HCT116 (cell line): ENCODE measurements around the gene KRT85. TPM values are rescaled to one million over a fixed set of nuclear protein-coding genes. Genes with fewer than 3 reads are reported as not detected.

Experiments
- ATAC-seq: fragments of 200-7000 bp; cut with Tn5 transposase; 2 replicates; pipeline ENCODE4 v1.9.1; 2020; ENCODE audit warnings: mild to moderate bottlenecking, moderate library complexity
- BruUV-seq: library from RNA; stranded (reverse); fragments of 400-500 nt; replicated peaks from 2 replicates; lab custom pipeline; 2021; lab: Mats Ljungman, UMichigan
- CTCF ChIA-PET: fragments of 300-600 bp; sonication (Branson Sonifier 250); formaldehyde crosslinking; loops from one replicate; lab custom pipeline; 2021; ENCODE audit warnings: antibody characterized with exemption; lab: Charles Lee
- POLR2A ChIA-PET: fragments of 300-600, 350-600 bp; sonication (Branson Sonifier 250); formaldehyde crosslinking; loops from one replicate; lab custom pipeline; 2021; ENCODE audit warnings: antibody characterized with exemption; lab: Charles Lee
- RAD21 ChIA-PET, 2 experiments: fragments of 300-600 bp; sonication (Branson Sonifier 250); formaldehyde crosslinking; loops; one replicate each; lab custom pipeline; 2023; ENCODE audit warnings: low total read pairs in 2 of 2; ENCODE audit not compliant: uncharacterized antibody in 2 of 2, unreplicated experiment in 2 of 2, low non-redundant PET in 1 of 2; lab: Charles Lee
- DNase-seq: peaks from one replicate; pipeline ENCODE4 v3.0.0-alpha.2; 2010; ENCODE audit warnings: low read depth, low spot score
- H2AFZ ChIP-seq: fragments of 200-600 bp; shearing (Covaris generic), sonication (generic); 2 replicates; pipeline ENCODE4 v1.6.1; 2017; ENCODE audit warnings: low read depth, mixed run types, mixed read lengths, antibody characterized with exemption, low read length; ENCODE audit not compliant: poor library complexity, severe bottlenecking
- H3K27ac ChIP-seq: 2 replicates; pipeline ENCODE4 v1.5.1; 2012; ENCODE audit warnings: low read depth, low read length
- H3K27me3 ChIP-seq: fragments of 200-600 bp; sonication (generic); 2 replicates; pipeline ENCODE4 v1.6.1; 2016; ENCODE audit warnings: mixed run types, low read length, mixed read lengths; ENCODE audit not compliant: insufficient read depth
- H3K36me3 ChIP-seq, 2 experiments: fragments of 200-500 bp in 1 of 2; fragments of 200-600 bp in 1 of 2; sonication (Bioruptor generic) in 1 of 2; sonication (generic) in 1 of 2; 2 replicates each; pipeline versions ENCODE4 v1.5.1 to v1.6.1; 2014 to 2016; ENCODE audit warnings: low read length in 2 of 2, inconsistent platforms in 1 of 2, mixed read lengths in 1 of 2, mixed run types in 1 of 2; ENCODE audit not compliant: insufficient read depth in 2 of 2, control insufficient read depth in 1 of 2
- H3K4me1 ChIP-seq, 2 experiments: fragments of 200-600 bp in 1 of 2; sonication (generic) in 1 of 2; 2 replicates each; pipeline versions ENCODE4 v1.5.1 to v1.6.1; 2012 to 2017; ENCODE audit warnings: low read length in 2 of 2, inconsistent platforms in 1 of 2, mild to moderate bottlenecking in 1 of 2, mixed read lengths in 1 of 2, mixed run types in 1 of 2, moderate library complexity in 1 of 2; ENCODE audit not compliant: insufficient read depth in 2 of 2, control insufficient read depth in 1 of 2
- H3K4me2 ChIP-seq: fragments of 200-600 bp; sonication (generic); 2 replicates; pipeline ENCODE4 v1.6.1; 2017; ENCODE audit warnings: mixed run types, low read length, mixed read lengths
- H3K4me3 ChIP-seq, 2 experiments: fragments of 200-600 bp in 1 of 2; sonication (generic) in 1 of 2; replicated peaks in 1 of 2; 2 replicates each; pipeline ENCODE4 v1.5.1; 2011 to 2016; ENCODE audit warnings: low read length in 2 of 2, control low read depth in 1 of 2, low read depth in 1 of 2, mild to moderate bottlenecking in 1 of 2, mixed read lengths in 1 of 2, mixed run types in 1 of 2
- H3K79me2 ChIP-seq: fragments of 200-600 bp; sonication (generic); 2 replicates; pipeline ENCODE4 v1.6.1; 2017; ENCODE audit warnings: mild to moderate bottlenecking, mixed run types, low read length, moderate library complexity, mixed read lengths; ENCODE audit not compliant: insufficient read depth
- H3K9ac ChIP-seq: fragments of 200-600 bp; sonication (generic); 2 replicates; pipeline ENCODE4 v1.6.1; 2016; ENCODE audit warnings: low read length, mixed read lengths
- H3K9me2 ChIP-seq: fragments of 200-600 bp; sonication (generic), shearing (Covaris generic); 2 replicates; pipeline ENCODE4 v1.6.1; 2017; ENCODE audit warnings: mixed run types, mild to moderate bottlenecking, moderate library complexity; ENCODE audit not compliant: insufficient read depth
- H3K9me3 ChIP-seq, 2 experiments: fragments of 200-500 bp in 1 of 2; fragments of 200-600 bp in 1 of 2; sonication (Bioruptor generic) in 1 of 2; sonication (generic) in 1 of 2; 2 replicates each; pipeline ENCODE4 v1.6.1; 2014 to 2017; ENCODE audit warnings: low read length in 2 of 2, mixed read lengths in 2 of 2, inconsistent platforms in 1 of 2, low read depth in 1 of 2, mild to moderate bottlenecking in 1 of 2, mixed run types in 1 of 2, moderate library complexity in 1 of 2; ENCODE audit not compliant: control insufficient read depth in 1 of 2, insufficient read depth in 1 of 2
- H4K20me1 ChIP-seq: fragments of 200-600 bp; sonication (generic), shearing (Covaris generic); 2 replicates; pipeline ENCODE4 v1.6.1; 2017; ENCODE audit warnings: mixed run types, mild to moderate bottlenecking, moderate library complexity; ENCODE audit not compliant: insufficient read depth
- ATF3 ChIP-seq: IDR thresholded peaks from 2 replicates; pipeline ENCODE4 v1.6.1; 2012
- CBX3 ChIP-seq: IDR thresholded peaks from 2 replicates; pipeline ENCODE4 v1.6.1; 2012; ENCODE audit warnings: low read depth
- CEBPB ChIP-seq: IDR thresholded peaks from 2 replicates; pipeline ENCODE4 v1.6.1; 2012; ENCODE audit warnings: low read depth
- CTCF ChIP-seq, 3 experiments: fragments of 200-600 bp in 1 of 3; sonication (generic) in 1 of 3; IDR thresholded peaks in 2 of 3; conservative IDR thresholded peaks in 1 of 3; 2 replicates each; pipeline ENCODE4 v1.5.1; 2012 to 2017; ENCODE audit warnings: low read depth in 2 of 3, low read length in 2 of 3, antibody characterized with exemption in 1 of 3, borderline replicate concordance in 1 of 3, control low read depth in 1 of 3, mild to moderate bottlenecking in 1 of 3, mixed read lengths in 1 of 3, mixed run types in 1 of 3, moderate library complexity in 1 of 3; ENCODE audit not compliant: insufficient read depth in 1 of 3
- EGR1 ChIP-seq: IDR thresholded peaks from 2 replicates; pipeline ENCODE4 v1.6.1; 2012; ENCODE audit warnings: low read depth
- ELF1 ChIP-seq: IDR thresholded peaks from 2 replicates; pipeline ENCODE4 v1.6.1; 2012; ENCODE audit warnings: low read depth, borderline replicate concordance
- EZH2 ChIP-seq: fragments of 200-600 bp; sonication (generic); IDR thresholded peaks from 2 replicates; pipeline ENCODE4 v1.6.1; 2017; ENCODE audit warnings: antibody characterized with exemption, mixed run types
- EZH2phosphoT487 ChIP-seq: fragments of 200-600 bp; IDR thresholded peaks from 2 replicates; pipeline ENCODE4 v1.6.1; 2018; ENCODE audit warnings: antibody characterized with exemption, borderline replicate concordance
- FOSL1 ChIP-seq: IDR thresholded peaks from 2 replicates; pipeline ENCODE4 v1.6.1; 2012; ENCODE audit warnings: low read depth
- MAX ChIP-seq: IDR thresholded peaks from 2 replicates; pipeline ENCODE4 v1.6.1; 2012
- POLR2A ChIP-seq: IDR thresholded peaks from 2 replicates; pipeline ENCODE4 v1.7.0; 2011; ENCODE audit warnings: borderline replicate concordance; ENCODE audit not compliant: insufficient read depth, insufficient read length; ENCODE audit errors: extremely low read depth
- POLR2AphosphoS5 ChIP-seq: IDR thresholded peaks from 2 replicates; pipeline ENCODE4 v1.6.1; 2011; ENCODE audit warnings: mild to moderate bottlenecking, low read depth, low read length, moderate library complexity
- RAD21 ChIP-seq: IDR thresholded peaks from 2 replicates; pipeline ENCODE4 v1.6.1; 2012; ENCODE audit warnings: low read depth, mild to moderate bottlenecking
- REST ChIP-seq: IDR thresholded peaks from 2 replicates; pipeline ENCODE4 v1.6.1; 2012; ENCODE audit warnings: low read depth
- SP1 ChIP-seq: IDR thresholded peaks from 2 replicates; pipeline ENCODE4 v1.6.1; 2012; ENCODE audit warnings: low read depth
- SRF ChIP-seq: IDR thresholded peaks from 2 replicates; pipeline ENCODE4 v1.6.1; 2012; ENCODE audit warnings: low read depth
- TCF7L2 ChIP-seq: IDR thresholded peaks from 2 replicates; pipeline ENCODE4 v1.7.0; 2011; ENCODE audit warnings: borderline replicate concordance, inconsistent platforms; ENCODE audit not compliant: insufficient read depth, insufficient read length; ENCODE audit errors: extremely low read depth
- ZBTB33 ChIP-seq: IDR thresholded peaks from 2 replicates; pipeline ENCODE4 v1.6.1; 2011; ENCODE audit warnings: mild to moderate bottlenecking, low read length, moderate library complexity; ENCODE audit not compliant: insufficient replicate concordance; ENCODE audit errors: extremely low read depth
- ZFX ChIP-seq: fragments of 450-650 bp; IDR thresholded peaks from 2 replicates; pipeline ENCODE4 v1.6.1; 2017
- intact Hi-C: fragments of 100-400 bp; cut with micrococcal nuclease; formaldehyde crosslinking; loops from 2 replicates; pipeline ENCODE4 v1.10.0; 2022
- total RNA-seq: library from RNA; stranded (reverse); gene quantifications from one replicate; pipeline ENCODE4 v1.2.1, GENCODE V29; 2021; ENCODE audit not compliant: unreplicated experiment

Gene KRT85
- total RNA-seq, 1 experiment from 2014 or later = not detected

GRCh38 chr12:52347551-52348510 lies 19.4 kb downstream of the KRT85 start:
- ChIA-PET CTCF (interaction anchor here (0.8 to 1.7 kb wide), 3 partner anchors 14 to 69 kb away, joined by 3 to 4 read pairs (median 3); no protein-coding TSS in a partner anchor), RAD21 (no interaction called here)

More at GRCh38 chr12:52347551-52348510, 19.4 kb downstream of the KRT85 start:
- Histone ChIP-seq H3K79me2 (no peaks in the 10 kb centered on the region), H3K9me3 (no peaks in the 10 kb centered on the region), H3K4me2 (no peak overlapping the region), H3K4me3 (no peak overlapping the region), H3K36me3 (no peaks in the 10 kb centered on the region), H3K27ac (no peak overlapping the region), H3K4me1 (peaks cover 14 to 29% of the 10 kb centered on the region in 2 experiments), H3K27me3 (no peaks in the 10 kb centered on the region), H4K20me1 (no peaks in the 10 kb centered on the region), H3K9ac (no peak overlapping the region), H2AFZ (no peak overlapping the region), H3K9me2 (no peaks in the 10 kb centered on the region)
- intact Hi-C loops = no loop called here
- POLR2A ChIA-PET = no interaction called here
- ATAC-seq (no peak), DNase-seq (no peak)
- TF ChIP-seq TCF7L2 (no peak), SP1 (no peak), ELF1 (no peak), MAX (no peak), FOSL1 (no peak), CBX3 (no peak), RAD21 (no peak), ATF3 (no peak), POLR2AphosphoS5 (no peak), CEBPB (no peak), CTCF (IDR thresholded peaks at IDR 0.05 in 2 of 3, conservative IDR thresholded peaks at IDR 0.05 in 1 of 3; ENCODE audit: borderline replicate concordance in 1 of 3, insufficient read depth in 1 of 3, low read depth in 2 of 3, low read length in 2 of 3) (no peak), REST (no peak), EGR1 (no peak), EZH2 (no peak), EZH2phosphoT487 (no peak), SRF (no peak), POLR2A (no peak), ZFX (no peak), ZBTB33 (no peak)
- no TSS peak for BruUV-seq
